ENCODE results near the gene FAIM2. TPM values are rescaled to one million over a fixed set of nuclear protein-coding genes. Genes with fewer than 3 reads are reported as not detected.
"Not testable (repeated sequence)": the region's sequence is repeated elsewhere in the genome, so short reads cannot be mapped to it uniquely, and the experiment has no call there.

The FAIM2 gene
- total RNA-seq, 2 donors from 2014 or later, result 0.05 to 0.68 TPM

GRCh38 chr12:49855890-49856289 lies 47.8 kb downstream of the FAIM2 start:
- H3K9me3 ChIP-seq (ENCODE audit: control insufficient read depth, low read length, poor library complexity, severe bottlenecking), result not testable (repeated sequence)

GRCh38 chr12:49854976-49855375 lies 48.7 kb downstream of the FAIM2 start:
- peaks cover 24% of the 10 kb centered on the region for H3K27me3 Mint-ChIP-seq
- no peak overlapping the region for H3K27ac Mint-ChIP-seq
- DNase-seq (no peak), ATAC-seq (no peak)
- peaks cover 2% of the 10 kb centered on the region for H3K4me1 Mint-ChIP-seq
- H3K36me3 Mint-ChIP-seq (ENCODE audit: low read depth), result peaks cover 3% of the 10 kb centered on the region
- no peaks in the 10 kb centered on the region for H3K9me3 ChIP-seq (ENCODE audit: control insufficient read depth, low read length, poor library complexity, severe bottlenecking)
- H3K4me3 Mint-ChIP-seq, result no peak overlapping the region

More at GRCh38 chr12:49855890-49856289, 47.8 kb downstream of the FAIM2 start:
- H3K27ac Mint-ChIP-seq; DNase-seq; ATAC-seq; H3K4me3 Mint-ChIP-seq; H3K36me3 Mint-ChIP-seq (ENCODE audit: low read depth); H3K4me1 Mint-ChIP-seq: not testable (repeated sequence)
- peaks cover 21% of the 10 kb centered on the region for H3K27me3 Mint-ChIP-seq

- H3K36me3 Mint-ChIP-seq (ENCODE audit: low read depth), result no peaks in the 10 kb centered on the region
- ATAC-seq (no peak), DNase-seq (no peak)
- peaks cover 2% of the 10 kb centered on the region for H3K4me1 Mint-ChIP-seq
- no peak overlapping the region for H3K27ac Mint-ChIP-seq
- H3K4me3 Mint-ChIP-seq, result no peak overlapping the region
- peaks cover 21% of the 10 kb centered on the region for H3K27me3 Mint-ChIP-seq
- peaks cover 2% of the 10 kb centered on the region for H3K9me3 ChIP-seq (ENCODE audit: control insufficient read depth, low read length, poor library complexity, severe bottlenecking)
Measured at GRCh38 chr12:49853671-49854070, 50.0 kb downstream of the FAIM2 start.

GRCh38 chr12:49847161-49847560 lies 56.5 kb downstream of the FAIM2 start:
- H3K4me3 Mint-ChIP-seq, result peak overlapping the region; percentile 43
- peaks cover 2% of the 10 kb centered on the region for H3K9me3 ChIP-seq (ENCODE audit: control insufficient read depth, low read length, poor library complexity, severe bottlenecking)
- ATAC-seq (no peak), DNase-seq (no peak)
- no peaks in the 10 kb centered on the region for H3K36me3 Mint-ChIP-seq (ENCODE audit: low read depth)
- peaks cover 27% of the 10 kb centered on the region for H3K27me3 Mint-ChIP-seq
- H3K27ac Mint-ChIP-seq, result no peak overlapping the region
- peaks cover 13% of the 10 kb centered on the region for H3K4me1 Mint-ChIP-seq

- Mint-ChIP-seq H3K36me3 (ENCODE audit: low read depth) (no peaks in the 10 kb centered on the region), H3K4me3 (no peak overlapping the region), H3K4me1 (peaks cover 22% of the 10 kb centered on the region), H3K27ac (no peak overlapping the region), H3K27me3 (peaks cover 17% of the 10 kb centered on the region)
- peaks cover 2% of the 10 kb centered on the region for H3K9me3 ChIP-seq (ENCODE audit: control insufficient read depth, low read length, poor library complexity, severe bottlenecking)
- no peak for ATAC-seq
- no peak for DNase-seq
Measured at GRCh38 chr12:49846032-49846431, 57.7 kb downstream of the FAIM2 start.

GRCh38 chr12:49843876-49844437 lies 59.7 kb downstream of the FAIM2 start:
- DNase-seq (no peak), ATAC-seq (no peak)
- H3K9me3 ChIP-seq (ENCODE audit: control insufficient read depth, low read length, poor library complexity, severe bottlenecking), result peaks cover under 1% of the 10 kb centered on the region
- Mint-ChIP-seq H3K4me3 (no peak overlapping the region), H3K27ac (no peak overlapping the region), H3K4me1 (peaks cover 24% of the 10 kb centered on the region), H3K27me3 (peaks cover 8% of the 10 kb centered on the region), H3K36me3 (ENCODE audit: low read depth) (no peaks in the 10 kb centered on the region)

GRCh38 chr12:49843411-49843810 lies 60.3 kb downstream of the FAIM2 start:
- Mint-ChIP-seq H3K27me3 (peaks cover 6% of the 10 kb centered on the region), H3K27ac (peak overlapping the region; percentile 95), H3K4me3 (peak overlapping the region; percentile 92), H3K4me1 (peaks cover 27% of the 10 kb centered on the region), H3K36me3 (ENCODE audit: low read depth) (no peaks in the 10 kb centered on the region)
- no peak for DNase-seq
- ATAC-seq, result no peak
- H3K9me3 ChIP-seq (ENCODE audit: control insufficient read depth, low read length, poor library complexity, severe bottlenecking), result no peaks in the 10 kb centered on the region

GRCh38 chr12:49842519-49843352 lies 61.0 kb downstream of the FAIM2 start, which contains the start of gene BCDIN3D:
TSS of gene BCDIN3D (minus strand) at chr12:49843106. CDS start at chr12:49843087, 19 bp downstream.
- H3K27ac Mint-ChIP-seq, result peak within 1 kb of the TSS; percentile 95

GRCh38 chr12:49838973-49839633 lies 64.6 kb downstream of the FAIM2 start:
- Mint-ChIP-seq H3K4me3 (no peak overlapping the region), H3K27me3 (no peaks in the 10 kb centered on the region), H3K4me1 (peaks cover 29% of the 10 kb centered on the region), H3K27ac (no peak overlapping the region), H3K36me3 (ENCODE audit: low read depth) (no peaks in the 10 kb centered on the region)
- no peaks in the 10 kb centered on the region for H3K9me3 ChIP-seq (ENCODE audit: control insufficient read depth, low read length, poor library complexity, severe bottlenecking)
- peak; percentile 22 for ATAC-seq
- no peak for DNase-seq

More at GRCh38 chr12:49842519-49843352, 61.0 kb downstream of the FAIM2 start, which contains the start of gene BCDIN3D:
- Mint-ChIP-seq H3K4me1 (peaks cover 30% of the 10 kb centered on the region), H3K4me3 (peak within 1 kb of the TSS; percentile 92), H3K27me3 (no peaks in the 10 kb centered on the region), H3K36me3 (ENCODE audit: low read depth) (no peaks in the 10 kb centered on the region)
- ATAC-seq (peak; percentile 94), DNase-seq (peak; percentile 86 to 90 (median 89))
- no peaks in the 10 kb centered on the region for H3K9me3 ChIP-seq (ENCODE audit: control insufficient read depth, low read length, poor library complexity, severe bottlenecking)

- no peak overlapping the region for H3K27ac Mint-ChIP-seq
Measured at GRCh38 chr12:49832836-49833421, 70.8 kb downstream of the FAIM2 start.

GRCh38 chr12:49831717-49832116 lies 72.0 kb downstream of the FAIM2 start:
- H3K4me3 Mint-ChIP-seq, result no peak overlapping the region

More at GRCh38 chr12:49832836-49833421, 70.8 kb downstream of the FAIM2 start:
- DNase-seq (no peak), ATAC-seq (no peak)
- Mint-ChIP-seq H3K36me3 (ENCODE audit: low read depth) (peaks cover 3% of the 10 kb centered on the region), H3K27me3 (no peaks in the 10 kb centered on the region), H3K4me1 (peaks cover 13% of the 10 kb centered on the region), H3K4me3 (no peak overlapping the region)
- no peaks in the 10 kb centered on the region for H3K9me3 ChIP-seq (ENCODE audit: control insufficient read depth, low read length, poor library complexity, severe bottlenecking)

GRCh38 chr12:49828133-49829091 lies 75.3 kb downstream of the FAIM2 start, which contains the start of gene NCKAP5L:
TSS of gene NCKAP5L (minus strand) at chr12:49828413. CDS start at chr12:49804044, 24,369 bp downstream.
- peaks cover 20% of the 10 kb centered on the region for H3K4me1 Mint-ChIP-seq
- DNase-seq (peak; percentile 79 to 95 (median 94)), ATAC-seq (peak; percentile 96)
- no peaks in the 10 kb centered on the region for H3K27me3 Mint-ChIP-seq
- H3K36me3 Mint-ChIP-seq (ENCODE audit: low read depth), result peaks cover 3% of the 10 kb centered on the region
- peak within 1 kb of the TSS; percentile 89 for H3K27ac Mint-ChIP-seq
- no peaks in the 10 kb centered on the region for H3K9me3 ChIP-seq (ENCODE audit: control insufficient read depth, low read length, poor library complexity, severe bottlenecking)
- H3K4me3 Mint-ChIP-seq, result peak within 1 kb of the TSS; percentile 95

More at GRCh38 chr12:49831717-49832116, 72.0 kb downstream of the FAIM2 start:
- Mint-ChIP-seq H3K27ac (no peak overlapping the region), H3K4me1 (peaks cover 12% of the 10 kb centered on the region), H3K27me3 (no peaks in the 10 kb centered on the region), H3K36me3 (ENCODE audit: low read depth) (peaks cover 3% of the 10 kb centered on the region)
- no peak for ATAC-seq
- no peaks in the 10 kb centered on the region for H3K9me3 ChIP-seq (ENCODE audit: control insufficient read depth, low read length, poor library complexity, severe bottlenecking)
- DNase-seq, result no peak

Measured in T-helper 17 cell (primary cell).